Activated CD4-positive, alpha-beta T cell treated with anti-CD3 and anti-CD28 coated beads, Interleukin-2, Interleukin-6, amounts not matched to agents 100 ng/mL and 50 ng/mL, durations not matched to agents 16 hours and 8 hours (primary cell): ENCODE results near the gene TMUB1.

ENCODE experiments used
- DNase-seq: peaks from one replicate; pipeline ENCODE4 v3.0.0-alpha.2; 2020

Gene TMUB1

DNA sequence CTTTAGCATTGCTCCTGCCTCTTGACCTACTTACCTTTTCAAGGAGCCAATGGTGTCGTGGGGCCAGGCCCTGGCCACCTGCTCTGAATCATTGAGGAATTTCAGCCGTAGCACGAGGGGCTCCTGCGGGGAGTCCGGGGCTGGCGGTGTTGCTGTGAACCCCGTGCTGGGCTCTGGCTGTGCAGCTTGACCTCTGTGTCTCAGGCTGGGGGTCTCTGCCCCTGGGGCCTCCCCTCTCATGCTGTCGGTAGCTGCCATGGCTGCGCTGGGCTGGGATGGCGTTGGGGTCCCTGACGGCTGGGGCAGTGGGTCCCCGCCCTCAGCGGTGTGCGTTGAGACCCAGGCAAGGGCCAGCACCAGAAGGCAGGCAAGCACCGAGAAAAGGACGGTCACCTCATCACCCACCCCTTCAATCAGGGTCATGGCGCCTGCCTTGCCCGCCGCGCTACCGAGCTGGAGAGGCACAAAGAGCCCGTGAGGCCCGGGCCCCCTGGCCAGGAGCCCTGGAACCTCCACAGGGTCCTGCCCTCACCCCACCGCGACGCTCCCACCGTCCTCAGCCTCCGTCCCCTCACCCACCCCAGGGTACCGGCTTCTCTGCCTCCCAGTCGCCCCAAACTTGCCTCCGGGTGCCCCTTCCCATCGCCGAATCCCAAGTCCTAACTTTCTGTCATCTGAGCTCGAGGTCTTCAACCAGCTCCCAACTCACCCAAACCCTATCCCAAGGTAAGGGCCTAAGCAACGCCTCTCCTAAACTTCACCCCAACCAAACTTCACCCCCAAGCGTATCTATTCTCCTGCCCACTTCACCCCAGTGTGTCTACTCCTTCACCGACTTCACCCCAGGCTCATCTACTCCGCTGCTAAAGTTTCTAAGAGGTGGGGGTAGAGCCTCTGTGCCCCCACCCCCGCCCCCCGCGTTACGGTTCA is 887 bp downstream of the TMUB1 start:
- DNase-seq = no peak

GRCh38 chr7:151081170-151082101 is 1.9 kb downstream of the TMUB1 start:
- DNase-seq = no peak

- peak; percentile 94 for DNase-seq
Observed at GRCh38 chr7:151080522-151081169, 2.6 kb downstream of the TMUB1 start, which contains the start of gene FASTK. TSS of gene FASTK (minus strand) at chr7:151080809. CDS start at chr7:151080766, 43 bp downstream.

GRCh38 chr7:151080067-151080521 is 3.2 kb downstream of the TMUB1 start:
- peak; percentile 33 for DNase-seq

DNA sequence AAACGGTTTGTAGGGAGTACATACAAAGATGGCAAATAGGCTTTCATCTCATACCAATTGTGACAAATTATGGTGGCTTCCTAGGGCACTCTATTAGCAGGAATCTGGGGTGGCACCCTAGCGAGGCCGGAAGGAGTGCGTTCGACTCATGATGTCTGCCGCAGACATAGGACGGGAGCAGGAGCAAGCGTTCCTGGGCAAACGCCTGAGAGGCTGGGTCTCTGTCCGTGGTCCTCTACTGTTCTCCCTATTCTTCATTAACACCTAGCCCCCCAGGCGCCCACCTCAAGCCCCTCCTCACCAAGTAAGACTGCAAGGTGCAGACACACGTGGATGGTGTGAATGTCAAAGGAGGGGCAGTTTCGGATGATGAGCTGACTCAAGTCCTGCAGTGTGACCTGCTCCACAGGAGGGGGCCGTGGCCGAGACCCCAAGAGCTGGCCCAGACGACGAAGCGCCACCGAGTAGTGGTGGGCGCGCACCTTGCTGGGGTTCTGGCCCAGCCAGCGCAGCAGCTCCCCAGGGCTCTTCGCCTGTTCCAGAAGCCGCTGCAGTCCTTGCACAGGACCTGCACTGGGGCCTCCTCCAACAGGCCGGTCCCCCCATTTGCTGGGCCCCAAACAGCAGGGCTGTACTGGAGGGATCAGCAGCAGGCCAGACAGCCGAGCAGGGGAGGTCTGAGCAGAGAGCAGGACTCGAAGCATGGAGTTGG is 3.9 kb downstream of the TMUB1 start:
- no peak for DNase-seq

DNA sequence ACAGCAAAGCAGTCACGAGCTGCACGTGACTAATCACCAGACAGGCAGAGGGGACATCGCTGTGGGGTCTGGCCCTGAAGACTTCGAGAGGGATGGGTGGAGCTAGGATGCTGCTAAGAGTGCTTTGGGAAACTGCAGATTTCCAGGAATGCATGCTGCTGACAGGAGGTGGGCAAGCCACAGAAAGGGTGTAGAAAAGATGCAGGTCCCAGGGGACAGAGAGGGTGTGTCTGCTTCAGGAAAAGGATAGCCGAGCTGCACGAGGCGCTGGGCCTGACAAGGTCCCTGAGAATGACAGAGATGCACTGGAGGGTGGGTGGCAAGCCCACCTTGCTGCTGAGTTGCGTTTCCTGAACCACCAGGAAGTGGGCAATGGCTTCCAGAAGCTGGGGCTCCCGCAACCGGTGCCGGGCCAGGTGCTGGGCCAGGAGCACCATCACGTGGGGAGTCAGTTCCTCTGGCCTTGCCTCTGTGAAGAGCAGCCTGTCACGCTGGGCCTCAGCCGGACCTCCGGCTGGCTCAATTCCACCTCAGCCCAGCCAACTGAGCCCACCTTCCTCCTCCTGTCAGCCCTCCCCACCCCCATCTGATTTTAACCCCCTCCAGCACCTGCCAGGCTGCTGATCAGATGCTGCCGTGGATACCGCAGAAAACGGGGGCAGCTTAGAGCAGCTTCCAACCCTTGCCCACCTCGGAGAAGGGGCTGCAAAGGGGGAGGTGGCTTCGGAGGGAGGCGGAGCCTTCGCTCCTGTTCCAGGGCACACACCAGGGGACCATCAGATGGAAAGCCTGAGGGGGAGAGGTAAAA is 4.9 kb downstream of the TMUB1 start:
- no peak for DNase-seq

DNA sequence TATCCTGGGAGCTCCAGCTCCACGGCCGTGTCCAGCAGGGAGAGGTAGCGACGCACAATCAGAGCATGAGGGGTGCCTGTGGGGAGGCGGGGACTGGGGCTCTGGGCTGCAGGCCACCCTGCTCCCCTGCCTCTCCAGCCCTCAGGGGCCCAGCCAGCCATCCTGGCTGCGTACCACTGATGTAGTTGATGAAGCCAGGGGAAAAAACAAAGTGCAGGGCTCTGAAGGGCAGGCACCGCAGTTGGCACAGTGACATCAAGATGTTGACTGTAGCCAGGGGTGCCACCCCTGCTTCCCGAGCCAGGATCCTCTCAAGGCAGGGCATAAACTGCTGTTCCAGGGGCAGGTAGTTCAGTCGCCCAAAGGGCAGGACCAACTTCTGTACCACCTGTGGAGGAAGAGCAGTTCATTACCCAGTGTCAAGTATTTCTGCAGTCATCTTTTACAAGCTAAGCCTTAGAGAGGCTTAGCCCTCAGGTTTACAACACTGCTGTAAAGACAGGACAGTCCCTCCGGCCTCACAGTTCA is 5.5 kb downstream of the TMUB1 start:
- DNase-seq = no peak

DNA sequence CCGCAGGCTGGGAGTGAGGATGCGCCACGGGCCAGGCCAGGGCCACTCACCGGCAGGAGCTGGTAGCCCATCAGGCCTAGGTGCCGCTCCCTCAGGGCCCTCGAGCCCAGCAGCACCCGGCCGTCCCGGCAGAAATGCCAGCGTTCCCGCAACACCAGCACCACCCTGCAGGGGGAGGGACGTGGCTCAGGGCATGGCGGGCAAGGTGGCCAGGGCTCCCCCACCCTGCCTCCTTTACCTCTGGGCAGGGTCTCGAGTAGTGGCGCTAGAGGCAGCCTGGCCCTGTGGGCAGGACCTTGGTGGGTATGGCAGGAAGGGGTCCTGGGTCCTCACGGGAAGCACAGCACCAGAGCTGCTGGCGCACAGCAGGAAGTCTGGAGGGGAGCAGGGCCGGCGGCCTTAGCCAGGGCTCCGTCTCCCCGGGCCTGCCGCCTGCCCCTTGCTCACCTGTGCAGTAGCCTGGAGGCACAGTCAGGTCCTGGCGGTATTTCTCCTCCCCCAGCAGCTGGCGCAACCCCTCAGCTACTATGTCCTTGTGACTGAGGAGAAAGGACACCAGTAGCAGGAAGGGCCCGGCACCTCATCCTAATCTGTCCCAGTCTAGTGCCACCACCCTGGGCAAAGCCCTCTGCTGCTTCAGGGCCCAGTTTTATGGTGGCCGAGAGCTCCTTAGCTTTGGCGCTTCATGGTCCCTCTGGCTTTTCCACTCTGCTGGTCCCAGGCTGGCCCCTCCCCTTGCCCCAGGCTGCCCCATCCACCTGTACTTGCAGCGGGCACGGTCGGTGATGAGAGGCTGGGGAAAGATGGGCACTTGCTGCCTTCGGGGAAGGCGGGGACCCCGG is 6.2 kb downstream of the TMUB1 start:
- no peak for DNase-seq

DNA sequence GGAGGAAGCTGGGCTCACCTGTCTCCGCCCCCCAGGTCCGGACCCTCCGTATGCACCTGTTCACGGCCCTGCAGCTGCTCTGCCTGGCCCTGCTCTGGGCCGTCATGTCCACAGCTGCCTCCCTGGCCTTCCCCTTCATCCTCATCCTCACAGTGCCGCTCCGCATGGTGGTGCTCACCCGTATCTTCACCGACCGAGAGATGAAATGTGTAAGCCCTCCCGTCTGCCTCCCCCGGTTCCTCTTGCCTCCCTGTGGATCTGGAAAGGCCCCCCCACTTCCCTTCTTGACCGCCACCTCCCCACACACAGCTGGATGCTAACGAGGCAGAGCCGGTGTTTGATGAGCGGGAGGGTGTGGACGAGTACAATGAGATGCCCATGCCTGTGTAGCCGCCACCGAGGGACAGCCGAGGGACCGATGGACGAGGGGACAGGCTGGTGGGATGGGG is 7.3 kb downstream of the TMUB1 start:
- DNase-seq = no peak

- no peak for DNase-seq
Observed at GRCh38 chr7:151075662-151075971, 7.7 kb downstream of the TMUB1 start.

DNA sequence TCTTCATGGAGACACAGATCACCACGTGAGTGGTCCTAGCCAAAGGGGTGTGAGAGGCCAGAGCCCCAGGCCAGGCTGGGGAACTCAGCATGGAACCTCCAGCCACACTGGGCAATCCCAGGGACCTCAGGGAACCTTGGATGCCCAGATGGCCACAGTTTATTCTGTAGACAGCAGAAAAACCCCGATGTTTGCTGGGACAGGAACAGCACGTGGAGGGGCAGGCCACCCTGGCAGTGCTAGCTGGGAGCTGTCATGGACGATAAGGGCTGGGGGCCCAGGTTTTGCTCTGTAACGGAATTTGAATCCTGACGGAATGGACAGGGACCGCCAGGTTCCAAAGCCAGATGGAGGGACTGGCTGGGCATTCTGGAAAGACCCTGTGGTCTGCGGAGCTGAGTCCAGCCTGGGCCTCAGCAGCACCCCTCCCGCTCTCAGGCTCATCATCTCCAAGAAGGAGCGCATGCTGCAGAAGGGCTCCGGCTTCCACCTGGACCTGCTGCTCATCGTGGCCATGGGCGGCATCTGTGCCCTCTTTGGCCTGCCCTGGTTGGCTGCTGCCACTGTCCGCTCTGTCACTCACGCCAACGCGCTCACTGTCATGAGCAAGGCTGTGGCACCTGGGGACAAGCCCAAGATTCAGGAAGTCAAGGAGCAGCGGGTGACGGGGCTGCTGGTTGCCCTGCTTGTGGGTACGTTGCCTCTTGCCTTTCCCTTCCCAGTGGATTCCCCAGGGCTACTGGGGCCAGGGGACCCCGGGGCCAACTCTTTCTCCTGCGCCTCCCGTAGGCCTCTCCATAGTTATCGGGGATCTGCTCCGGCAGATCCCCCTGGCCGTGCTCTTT is 8.3 kb downstream of the TMUB1 start:
- DNase-seq = no peak

- no peak for DNase-seq
Observed at GRCh38 chr7:151073990-151074389, 9.3 kb downstream of the TMUB1 start.

- no peak for DNase-seq
Observed at GRCh38 chr7:151071032-151071866, 12.0 kb downstream of the TMUB1 start.

DNA sequence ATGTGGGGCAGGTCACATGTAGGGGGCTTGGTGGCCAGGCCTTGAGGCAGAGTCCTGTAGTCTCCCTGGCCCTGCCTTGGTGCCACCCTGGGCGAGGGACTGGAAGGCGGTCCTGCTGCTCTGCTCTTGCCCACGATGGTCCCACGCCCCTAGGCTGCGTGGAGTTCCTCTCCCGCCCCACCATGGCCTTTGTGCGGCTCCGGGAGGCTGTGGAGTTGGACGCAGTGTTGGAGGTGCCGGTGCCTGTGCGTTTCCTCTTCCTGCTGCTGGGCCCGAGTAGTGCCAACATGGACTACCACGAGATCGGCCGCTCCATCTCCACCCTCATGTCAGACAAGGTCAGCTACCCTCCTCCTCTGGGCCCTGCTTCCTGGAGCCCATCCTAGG is 12.7 kb downstream of the TMUB1 start:
- DNase-seq = no peak

- DNase-seq = no peak
Observed at GRCh38 chr7:151069841-151070573, 13.3 kb downstream of the TMUB1 start.

- DNase-seq = no peak
Observed at GRCh38 chr7:151068069-151068773, 15.1 kb downstream of the TMUB1 start.
